HG03196 (cell line): ENCODE measurements around the gene MAGED4.
"Not testable (repeated sequence)": the region's sequence is repeated elsewhere in the genome, so short reads cannot be mapped to it uniquely, and the experiment has no call there.

Experiments used
- ATAC-seq: cut with Tn5 transposase; IDR thresholded peaks from one replicate; pipeline ENCODE4 v1.9.1; 2021; ENCODE audit not compliant: unreplicated experiment

Gene MAGED4

GRCh38 chrX:52184440-52185077, at the start of gene MAGED4:
TSS of gene MAGED4 (plus strand) at chrX:52184888. CDS start at chrX:52185923, 1,035 bp downstream.
- not testable (repeated sequence) for ATAC-seq

GRCh38 chrX:52138830-52139544, 45.7 kb upstream of the MAGED4 start:
- ATAC-seq: no peak

- no peak for ATAC-seq
Observed at GRCh38 chrX:52139545-52139895, 45.2 kb upstream of the MAGED4 start.

GRCh38 chrX:52140020-52140419, 44.7 kb upstream of the MAGED4 start:
- no peak for ATAC-seq

- ATAC-seq: not testable (repeated sequence)
Observed at GRCh38 chrX:52150667-52151066, 34.0 kb upstream of the MAGED4 start.

GRCh38 chrX:52160140-52160539, 24.5 kb upstream of the MAGED4 start:
- not testable (repeated sequence) for ATAC-seq

- ATAC-seq: no peak
Observed at GRCh38 chrX:52166840-52167239, 17.8 kb upstream of the MAGED4 start.

GRCh38 chrX:52171055-52171454, 13.6 kb upstream of the MAGED4 start:
- ATAC-seq: not testable (repeated sequence)

GRCh38 chrX:52185078-52185453, 378 bp downstream of the MAGED4 start:
- not testable (repeated sequence) for ATAC-seq

GRCh38 chrX:52211405-52211804, 26.7 kb downstream of the MAGED4 start:
- ATAC-seq: not testable (repeated sequence)

- no peak for ATAC-seq
Observed at GRCh38 chrX:52213276-52213675, 28.6 kb downstream of the MAGED4 start.

GRCh38 chrX:52216541-52216940, 31.9 kb downstream of the MAGED4 start:
- no peak for ATAC-seq

GRCh38 chrX:52217494-52218160, 32.9 kb downstream of the MAGED4 start:
- ATAC-seq: no peak

- no peak for ATAC-seq
Observed at GRCh38 chrX:52220936-52221335, 36.2 kb downstream of the MAGED4 start.
